ENCODE measurements around the gene GPATCH4. TPM values are rescaled to one million over a fixed set of nuclear protein-coding genes. Genes with fewer than 3 reads are reported as not detected.
"Not testable (repeated sequence)": the region's sequence is repeated elsewhere in the genome, so short reads cannot be mapped to it uniquely, and the experiment has no call there.

GPATCH4 gene
- total RNA-seq, 1 donor, result 24.2 TPM

- TF ChIP-seq, protein P1, sequence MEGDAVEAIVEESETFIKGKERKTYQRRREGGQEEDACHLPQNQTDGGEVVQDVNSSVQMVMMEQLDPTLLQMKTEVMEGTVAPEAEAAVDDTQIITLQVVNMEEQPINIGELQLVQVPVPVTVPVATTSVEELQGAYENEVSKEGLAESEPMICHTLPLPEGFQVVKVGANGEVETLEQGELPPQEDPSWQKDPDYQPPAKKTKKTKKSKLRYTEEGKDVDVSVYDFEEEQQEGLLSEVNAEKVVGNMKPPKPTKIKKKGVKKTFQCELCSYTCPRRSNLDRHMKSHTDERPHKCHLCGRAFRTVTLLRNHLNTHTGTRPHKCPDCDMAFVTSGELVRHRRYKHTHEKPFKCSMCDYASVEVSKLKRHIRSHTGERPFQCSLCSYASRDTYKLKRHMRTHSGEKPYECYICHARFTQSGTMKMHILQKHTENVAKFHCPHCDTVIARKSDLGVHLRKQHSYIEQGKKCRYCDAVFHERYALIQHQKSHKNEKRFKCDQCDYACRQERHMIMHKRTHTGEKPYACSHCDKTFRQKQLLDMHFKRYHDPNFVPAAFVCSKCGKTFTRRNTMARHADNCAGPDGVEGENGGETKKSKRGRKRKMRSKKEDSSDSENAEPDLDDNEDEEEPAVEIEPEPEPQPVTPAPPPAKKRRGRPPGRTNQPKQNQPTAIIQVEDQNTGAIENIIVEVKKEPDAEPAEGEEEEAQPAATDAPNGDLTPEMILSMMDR (IDR thresholded peaks at IDR 0.05; ENCODE audit: insufficient read depth, low read depth, low read length), result no peak
Measured at GRCh38 chr1:156592158-156592909, 8.9 kb downstream of the GPATCH4 start.

DNA sequence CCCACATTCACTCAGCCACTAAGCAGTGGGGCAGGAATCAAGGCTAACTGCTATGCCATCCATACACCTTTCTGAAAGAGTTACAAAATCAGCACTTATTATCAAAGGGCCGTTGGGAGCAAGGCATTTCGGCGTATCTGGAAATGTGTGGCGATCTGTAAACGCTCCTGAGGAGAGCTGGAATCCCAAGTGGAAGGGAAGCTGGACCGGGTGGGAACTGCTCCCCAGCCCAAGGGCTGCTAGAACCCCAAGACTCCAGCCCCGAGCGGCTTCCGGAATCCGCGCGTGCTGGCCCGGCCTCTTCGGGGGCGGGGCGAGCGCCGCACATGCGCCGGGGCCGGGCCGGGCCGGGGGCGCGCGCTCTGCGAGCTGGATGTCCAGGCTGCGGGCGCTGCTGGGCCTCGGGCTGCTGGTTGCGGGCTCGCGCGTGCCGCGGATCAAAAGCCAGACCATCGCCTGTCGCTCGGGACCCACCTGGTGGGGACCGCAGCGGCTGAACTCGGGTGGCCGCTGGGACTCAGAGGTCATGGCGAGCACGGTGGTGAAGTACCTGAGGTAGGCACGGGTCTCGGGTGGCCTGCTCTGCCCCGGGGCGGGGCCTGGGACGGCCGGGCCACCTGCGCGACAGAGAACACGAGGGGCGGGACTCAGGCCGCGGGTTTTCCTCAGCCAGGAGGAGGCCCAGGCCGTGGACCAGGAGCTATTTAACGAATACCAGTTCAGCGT is 9.7 kb downstream of the GPATCH4 start, which contains the start of gene NAXE:
TSS of gene NAXE (plus strand) at position 345 of the 726 bp plus-strand sequence. CDS start at position 374, 29 bp downstream.
- DNase-seq (ENCODE audit: low read depth), result peak; percentile 58
- H3K4me3 ChIP-seq (ENCODE audit: low read depth, low read length), result peak within 1 kb of the TSS; percentile 76
- TF ChIP-seq, protein P1 (IDR thresholded peaks at IDR 0.05; ENCODE audit: insufficient read depth, low read depth, low read length), result no peak

More at GRCh38 chr1:156592158-156592909, 8.9 kb downstream of the GPATCH4 start:
- peak overlapping the region; percentile 76 for H3K4me3 ChIP-seq (ENCODE audit: low read depth, low read length)
- DNase-seq (ENCODE audit: low read depth), result no peak

- DNase-seq (ENCODE audit: low read depth), result no peak
- TF ChIP-seq, protein P1 (IDR thresholded peaks at IDR 0.05; ENCODE audit: insufficient read depth, low read depth, low read length), result no peak
Measured at GRCh38 chr1:156591181-156591431, 10.2 kb downstream of the GPATCH4 start.

GRCh38 chr1:156590326-156591180 is 10.7 kb downstream of the GPATCH4 start:
- TF ChIP-seq, protein P1 (IDR thresholded peaks at IDR 0.05; ENCODE audit: insufficient read depth, low read depth, low read length), result no peak
- H3K4me3 ChIP-seq (ENCODE audit: low read depth, low read length), result no peak overlapping the region
- no peak for DNase-seq (ENCODE audit: low read depth)

More at GRCh38 chr1:156591181-156591431, 10.2 kb downstream of the GPATCH4 start:
- H3K4me3 ChIP-seq (ENCODE audit: low read depth, low read length), result peak overlapping the region; percentile 76

GRCh38 chr1:156589546-156589945 is 11.7 kb downstream of the GPATCH4 start:
- DNase-seq (ENCODE audit: low read depth), result no peak
- TF ChIP-seq, protein P1 (IDR thresholded peaks at IDR 0.05; ENCODE audit: insufficient read depth, low read depth, low read length), result no peak
- no peak overlapping the region for H3K4me3 ChIP-seq (ENCODE audit: low read depth, low read length)

DNA sequence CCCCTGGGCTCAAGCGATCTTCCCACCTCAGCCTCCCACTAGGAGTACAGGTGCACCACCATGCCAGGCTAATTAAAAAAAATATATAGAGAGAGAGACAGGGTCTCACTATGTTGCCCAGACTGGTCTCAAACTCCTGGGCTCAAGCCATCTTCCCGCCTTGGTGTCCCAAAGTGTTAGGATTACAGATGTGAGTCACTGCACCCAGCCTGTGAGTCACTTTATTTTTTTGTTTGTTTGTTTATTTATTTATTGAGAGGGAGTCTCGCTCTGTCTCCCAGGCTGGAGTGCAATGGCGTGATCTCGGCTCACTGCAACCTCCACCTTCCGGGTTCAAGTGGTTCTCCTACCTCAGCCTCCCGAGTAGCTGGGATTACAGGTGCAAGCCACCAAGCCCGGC is 13.4 kb downstream of the GPATCH4 start:
- DNase-seq (ENCODE audit: low read depth); H3K4me3 ChIP-seq (ENCODE audit: low read depth, low read length): not testable (repeated sequence)

All from fibroblast of villous mesenchyme (primary cell).